ENCODE measurements around the gene PRRX2.
"Not testable (repeated sequence)": the region's sequence is repeated elsewhere in the genome, so short reads cannot be mapped to it uniquely, and the experiment has no call there.

Gene PRRX2

GRCh38 chr9:129649726-129650679 lies 15.4 kb upstream of the PRRX2 start:
- in situ Hi-C loops (cut with MboI; ENCODE audit: low sequenced_read_pairs): no loop called here

DNA sequence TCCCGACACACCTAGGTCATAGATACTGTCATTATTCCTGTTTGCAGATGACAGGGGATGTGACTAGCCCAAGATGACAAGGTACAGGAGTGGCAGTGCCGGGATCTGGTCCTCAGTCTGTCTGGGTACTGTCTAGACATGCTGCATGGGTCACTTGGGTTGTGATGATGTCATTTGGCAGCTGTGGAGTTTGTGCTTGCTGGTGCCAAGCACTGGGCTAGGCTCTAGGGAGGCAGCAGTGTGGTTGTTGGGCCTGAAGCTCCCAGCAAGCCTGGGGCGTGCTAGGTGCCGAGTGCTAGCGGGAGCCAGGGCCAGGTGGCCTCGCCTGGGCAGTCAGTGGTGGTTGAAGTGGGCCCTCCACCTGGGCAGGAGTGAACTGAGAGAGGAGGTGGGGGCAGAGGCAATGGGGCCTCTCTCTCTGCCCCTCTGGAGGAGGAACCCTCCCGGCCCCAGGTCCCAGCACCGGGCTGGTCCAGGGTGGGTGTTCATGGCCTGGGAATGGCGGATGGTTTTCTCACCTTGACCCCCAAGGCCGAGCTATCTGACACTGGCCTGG lies 14.7 kb upstream of the PRRX2 start:
- in situ Hi-C loops (cut with MboI; ENCODE audit: low sequenced_read_pairs): no loop called here

GRCh38 chr9:129653823-129654553 lies 11.5 kb upstream of the PRRX2 start:
- in situ Hi-C loops (cut with MboI; ENCODE audit: low sequenced_read_pairs): no loop called here

DNA sequence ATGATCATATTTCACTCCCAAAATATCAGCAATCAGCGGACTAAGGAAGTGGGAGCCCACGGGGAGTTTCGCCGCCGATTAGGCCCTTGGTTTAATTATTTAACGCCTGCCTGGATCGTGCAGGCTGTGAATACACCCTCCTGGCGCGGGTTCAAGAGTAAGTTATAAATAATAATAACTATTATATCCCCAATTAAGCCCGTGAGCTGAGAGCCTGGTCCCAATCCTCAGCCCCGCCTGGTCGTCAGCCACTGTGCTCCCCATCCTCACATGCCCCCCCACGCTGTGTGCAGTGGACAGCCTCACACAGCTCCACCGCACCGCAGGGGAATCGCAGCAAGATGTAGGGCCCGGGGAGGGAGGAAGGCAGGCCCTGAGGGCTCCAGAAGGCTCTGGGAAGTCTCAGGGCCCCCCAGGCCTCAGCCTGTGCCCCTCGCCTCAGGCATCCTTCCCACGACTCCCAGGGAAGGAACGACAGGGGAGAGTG lies 10.8 kb upstream of the PRRX2 start:
- in situ Hi-C loops (cut with MboI; ENCODE audit: low sequenced_read_pairs): no loop called here

DNA sequence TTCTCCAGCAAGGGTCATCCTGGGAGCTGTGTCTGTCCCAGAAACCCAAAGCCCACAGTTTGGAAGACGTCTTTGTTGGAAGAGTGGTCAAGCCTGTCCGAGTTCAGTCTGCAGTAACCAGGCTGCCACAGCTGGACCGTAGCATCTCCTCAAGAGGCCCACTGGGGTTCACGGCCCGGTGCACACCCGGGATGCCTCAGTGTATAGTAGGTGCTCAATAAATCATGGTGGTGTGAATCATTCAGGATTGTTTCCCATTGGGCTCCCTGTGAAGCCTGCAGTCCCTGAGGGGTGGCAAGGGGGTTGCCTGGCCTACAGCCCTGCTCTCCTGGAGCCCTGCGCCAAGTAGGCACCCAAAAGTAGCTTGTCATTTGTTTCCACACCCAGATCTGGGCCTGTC lies 10.3 kb upstream of the PRRX2 start:
- in situ Hi-C loops (cut with MboI; ENCODE audit: low sequenced_read_pairs): no loop called here

DNA sequence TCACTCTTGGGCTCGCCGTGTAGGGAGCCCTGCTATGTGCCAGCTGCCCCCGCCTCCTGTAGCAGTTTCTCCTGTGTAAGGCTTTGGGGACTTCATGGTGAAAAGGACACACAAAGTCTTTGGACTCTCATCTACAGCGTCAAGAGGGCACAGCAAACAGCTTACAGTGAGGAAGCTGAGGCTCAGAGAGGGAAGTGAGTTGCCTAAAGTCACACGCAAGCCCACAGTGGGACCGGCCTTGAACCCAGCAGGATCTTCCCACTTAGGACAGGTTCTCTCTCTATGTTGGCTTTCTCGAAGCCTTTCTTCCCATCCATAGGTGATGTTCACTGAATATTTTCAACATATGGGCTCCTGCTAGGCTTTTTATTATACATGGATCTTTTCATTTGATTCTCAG lies 9.8 kb upstream of the PRRX2 start:
- in situ Hi-C loops (cut with MboI; ENCODE audit: low sequenced_read_pairs): no loop called here

DNA sequence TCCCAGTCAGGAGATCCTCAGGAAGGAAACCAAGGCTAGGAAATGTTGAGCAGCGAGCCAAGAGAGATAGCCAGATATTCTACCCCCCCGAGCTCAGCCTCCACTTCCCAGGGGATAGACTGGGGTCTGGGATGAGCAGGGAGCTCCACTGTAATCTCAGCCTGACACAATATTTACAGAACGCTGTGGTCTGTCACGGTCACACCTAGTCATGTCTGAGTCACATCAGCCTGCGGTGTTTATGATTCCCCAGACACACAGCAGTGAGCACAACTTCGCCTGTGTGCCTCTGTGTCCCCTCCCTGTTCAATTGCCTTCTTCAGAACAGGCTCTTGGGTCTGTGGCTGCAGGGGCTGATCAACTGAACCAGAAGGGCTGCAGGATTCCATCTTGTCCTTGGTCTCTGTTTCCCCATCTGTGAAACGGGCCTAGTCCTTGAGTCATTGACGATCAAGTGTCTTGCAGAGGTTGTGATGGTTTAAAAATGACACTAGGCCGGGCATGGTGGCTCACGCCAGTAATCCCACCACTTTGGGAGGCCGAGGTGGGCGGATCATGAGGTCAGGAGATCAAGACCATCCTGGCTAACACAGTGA lies 8.6 kb upstream of the PRRX2 start:
- in situ Hi-C loops (cut with MboI; ENCODE audit: low sequenced_read_pairs): no loop called here

DNA sequence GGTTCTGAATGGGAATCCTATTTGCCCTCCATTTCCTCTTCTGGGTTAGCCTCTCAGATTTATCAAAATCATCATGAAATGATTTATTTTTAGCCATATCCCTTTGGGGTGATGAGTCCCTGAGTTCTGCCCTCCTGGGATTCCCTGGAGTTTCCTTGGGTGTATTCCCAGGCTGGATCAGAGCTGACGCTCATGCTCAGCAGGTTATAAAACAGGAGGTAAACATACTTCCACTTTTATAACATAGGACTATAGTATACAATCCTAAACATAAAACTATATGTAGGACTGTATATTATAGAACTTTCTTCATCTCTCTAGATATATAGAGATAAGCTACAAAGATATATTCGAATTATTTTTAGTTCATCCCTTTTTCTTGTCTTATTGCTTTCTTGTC lies 4.4 kb upstream of the PRRX2 start:
- in situ Hi-C loops (cut with MboI; ENCODE audit: low sequenced_read_pairs): no loop called here

- in situ Hi-C loops (cut with MboI; ENCODE audit: low sequenced_read_pairs): not testable (repeated sequence)
Observed at GRCh38 chr9:129662239-129662638, 3.2 kb upstream of the PRRX2 start.

DNA sequence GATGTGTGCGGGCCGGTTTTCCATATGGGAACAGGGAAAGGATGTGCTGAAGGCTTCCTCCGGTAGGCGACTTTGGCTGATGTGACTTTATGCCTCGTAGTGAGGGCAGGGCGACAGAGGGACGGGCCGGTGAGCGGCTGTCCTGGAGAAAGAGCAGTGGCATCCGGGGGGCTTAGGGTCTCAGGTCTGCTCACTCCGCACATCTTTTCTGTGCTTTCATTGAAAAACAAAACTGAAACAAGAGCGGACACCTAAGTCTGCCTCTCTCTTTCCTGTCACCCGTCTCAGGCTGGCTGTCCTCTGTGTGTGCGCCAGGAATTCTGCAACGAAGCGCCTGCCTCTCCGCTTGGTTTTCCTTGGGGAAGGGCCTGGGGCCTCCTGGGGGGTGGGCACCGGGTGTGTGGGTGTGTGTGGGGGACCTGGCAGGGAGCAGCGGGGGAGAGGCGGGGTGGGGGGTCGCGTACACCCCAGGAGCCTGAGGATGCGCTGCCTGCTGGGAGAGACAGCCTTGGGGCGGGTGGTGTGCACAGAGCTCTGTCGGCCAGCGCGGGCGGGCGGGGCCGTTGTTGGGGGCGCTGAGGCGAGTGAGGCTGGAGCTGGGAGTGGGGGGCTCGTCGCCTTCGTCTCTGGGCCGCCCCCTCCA lies 580 bp upstream of the PRRX2 start:
- in situ Hi-C loops (cut with MboI; ENCODE audit: low sequenced_read_pairs): no loop called here

DNA sequence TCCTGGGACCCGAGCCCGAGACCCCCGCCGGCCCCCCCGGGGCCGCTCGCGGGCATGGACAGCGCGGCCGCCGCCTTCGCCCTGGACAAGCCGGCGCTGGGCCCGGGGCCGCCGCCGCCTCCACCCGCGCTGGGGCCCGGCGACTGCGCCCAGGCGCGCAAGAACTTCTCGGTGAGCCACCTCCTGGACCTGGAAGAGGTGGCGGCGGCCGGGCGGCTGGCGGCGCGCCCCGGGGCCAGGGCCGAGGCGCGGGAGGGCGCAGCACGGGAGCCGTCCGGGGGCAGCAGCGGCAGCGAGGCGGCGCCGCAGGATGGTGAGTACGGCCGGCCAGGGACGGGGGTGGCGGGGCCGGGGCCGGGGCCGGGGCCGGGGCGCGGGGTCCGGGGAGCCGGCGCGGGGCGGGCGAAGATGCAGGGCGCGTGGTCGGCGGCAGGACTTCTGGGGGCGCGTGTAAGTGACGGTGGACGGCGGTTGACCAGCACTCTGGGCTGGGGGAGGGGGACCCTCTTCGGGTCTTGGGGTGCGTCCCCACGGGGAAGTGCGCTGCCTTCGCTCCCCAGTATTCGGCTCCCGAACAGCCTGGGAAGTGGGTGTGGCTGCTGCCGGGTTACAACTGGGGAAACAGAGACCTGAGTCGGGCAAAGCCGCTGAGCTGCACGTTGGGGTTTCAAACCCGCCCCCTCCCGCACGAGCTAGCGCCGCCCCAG lies 520 bp downstream of the PRRX2 start:
- in situ Hi-C loops (cut with MboI; ENCODE audit: low sequenced_read_pairs): no loop called here

GRCh38 chr9:129666575-129666974 lies 1.1 kb downstream of the PRRX2 start:
- in situ Hi-C loops (cut with MboI; ENCODE audit: low sequenced_read_pairs): no loop called here

DNA sequence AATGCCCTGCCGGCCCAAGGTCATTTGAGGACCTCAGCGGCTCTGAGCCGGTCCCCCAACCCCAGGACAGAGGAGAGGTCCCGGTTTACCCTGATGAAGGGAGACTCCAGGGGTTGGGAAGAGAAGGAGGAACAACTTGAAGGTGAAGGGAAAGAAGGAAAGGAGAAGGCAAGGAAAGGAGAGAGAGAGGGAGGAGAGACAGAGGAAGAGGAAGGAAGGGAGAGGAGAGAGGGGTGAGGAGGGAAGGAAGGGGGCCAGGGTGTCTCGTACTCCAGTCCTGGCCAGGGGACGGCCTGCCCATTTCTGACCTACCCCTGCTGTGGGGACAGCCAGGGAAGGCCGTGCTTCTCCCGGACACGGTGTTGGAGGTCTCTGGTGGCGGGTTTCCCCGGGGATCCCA lies 1.9 kb downstream of the PRRX2 start:
- in situ Hi-C loops (cut with MboI; ENCODE audit: low sequenced_read_pairs): no loop called here

- in situ Hi-C loops (cut with MboI; ENCODE audit: low sequenced_read_pairs): no loop called here
Observed at GRCh38 chr9:129667850-129668249, 2.4 kb downstream of the PRRX2 start.

DNA sequence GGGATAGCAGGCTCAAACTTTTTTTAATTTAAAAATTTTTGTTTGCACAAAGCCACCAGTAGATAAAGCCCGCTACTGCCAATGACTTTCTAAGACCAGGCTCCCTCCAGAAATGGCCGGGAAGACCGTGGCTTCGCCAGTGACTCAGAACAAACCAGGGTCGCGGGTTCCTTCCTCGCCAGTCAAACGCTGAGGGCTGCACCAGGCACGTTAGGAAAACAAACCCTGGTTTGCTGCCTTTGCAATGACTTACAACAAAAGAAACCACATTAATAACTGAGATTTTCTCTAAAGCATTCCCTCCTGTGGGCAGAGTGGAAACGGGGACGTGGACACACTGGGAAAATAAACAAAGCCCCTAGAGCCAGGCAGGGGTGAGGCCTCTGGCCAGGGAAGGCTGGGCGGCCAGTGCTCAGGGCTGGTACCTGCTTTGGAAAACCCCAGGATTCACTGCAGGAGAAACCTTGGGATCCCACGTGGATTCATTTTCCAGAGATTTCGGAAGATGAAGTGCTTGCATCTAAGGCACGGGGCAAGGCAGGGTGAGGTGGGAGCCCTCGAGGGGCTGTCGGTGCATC lies 3.8 kb downstream of the PRRX2 start:
- in situ Hi-C loops (cut with MboI; ENCODE audit: low sequenced_read_pairs): no loop called here

DNA sequence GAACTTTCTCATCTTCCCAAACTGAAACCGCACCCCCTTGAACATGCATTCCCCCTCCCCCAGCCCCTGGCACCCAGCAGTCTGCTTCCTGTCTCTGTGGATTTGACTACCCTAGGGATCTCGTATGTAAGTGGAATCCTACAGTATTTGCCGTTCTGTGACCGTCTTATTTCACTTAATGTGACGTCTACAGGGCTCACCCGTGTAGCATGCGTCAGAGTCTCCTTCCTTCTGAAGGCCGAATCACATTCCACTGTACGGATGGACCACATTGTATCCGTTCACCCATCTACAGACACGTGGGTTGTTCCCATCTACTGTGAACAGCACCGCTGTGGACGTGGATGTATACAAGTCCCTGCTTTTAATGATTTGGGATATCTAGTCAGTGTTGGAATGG lies 4.5 kb downstream of the PRRX2 start:
- in situ Hi-C loops (cut with MboI; ENCODE audit: low sequenced_read_pairs): no loop called here

DNA sequence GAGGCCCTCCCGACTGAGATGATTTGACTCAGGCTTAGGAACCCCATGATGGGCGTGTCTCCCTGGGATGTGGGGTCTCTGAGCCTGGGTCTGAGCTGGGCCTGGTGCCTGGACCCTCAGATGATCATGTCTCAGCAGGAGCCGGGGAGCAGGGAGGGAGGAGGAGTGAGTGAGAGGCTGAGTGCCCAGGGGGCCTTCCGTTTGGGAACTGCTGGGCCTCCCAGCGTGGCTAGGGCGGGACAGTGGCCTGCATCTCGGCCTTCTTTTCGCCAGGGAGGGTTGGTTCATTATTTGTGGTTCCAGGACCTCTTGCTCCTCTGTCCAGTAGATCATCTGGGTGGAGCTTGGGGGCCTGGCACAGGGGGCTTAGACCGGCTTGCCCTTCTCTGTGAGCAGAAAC lies 5.6 kb downstream of the PRRX2 start:
- in situ Hi-C loops (cut with MboI; ENCODE audit: low sequenced_read_pairs): no loop called here

- in situ Hi-C loops (cut with MboI; ENCODE audit: low sequenced_read_pairs): no loop called here
Observed at GRCh38 chr9:129671519-129671918, 6.1 kb downstream of the PRRX2 start.

- in situ Hi-C loops (cut with MboI; ENCODE audit: low sequenced_read_pairs): no loop called here
Observed at GRCh38 chr9:129672702-129673101, 7.3 kb downstream of the PRRX2 start.

DNA sequence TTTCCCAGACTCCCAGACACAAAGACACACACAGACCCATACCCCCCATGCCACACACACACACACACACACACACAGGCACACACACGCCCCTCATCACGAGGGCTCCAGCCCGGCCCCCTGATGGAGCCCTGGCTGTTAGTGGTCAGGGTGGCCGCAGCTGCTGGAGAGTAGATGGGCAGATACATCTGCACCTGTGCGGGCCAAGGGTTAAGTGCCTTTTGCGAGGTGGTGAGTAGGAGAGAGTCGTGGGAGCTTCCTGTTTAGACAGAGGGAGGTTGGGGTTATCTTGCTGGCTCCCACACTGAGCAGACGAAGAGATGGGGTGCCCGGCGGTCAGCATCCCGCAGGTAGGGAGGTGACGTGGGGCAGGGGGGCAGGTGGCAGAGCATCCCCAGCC lies 8.2 kb downstream of the PRRX2 start:
- in situ Hi-C loops (cut with MboI; ENCODE audit: low sequenced_read_pairs): no loop called here

Data from hTERT RPE-1 (cell line).